HCT116 (cell line): Measurements from ENCODE around the gene CGN. TPM values are rescaled to one million over a fixed set of nuclear protein-coding genes. Genes with fewer than 3 reads are reported as not detected.

Experiments used
- ATAC-seq: fragments of 200-7000 bp; cut with Tn5 transposase; 2 replicates; pipeline ENCODE4 v1.9.1; 2020; ENCODE audit warnings: mild to moderate bottlenecking, moderate library complexity
- BruUV-seq: library from RNA; stranded (reverse); fragments of 400-500 nt; replicated peaks from 2 replicates; lab custom pipeline; 2021; lab: Mats Ljungman, UMichigan
- CTCF ChIA-PET: fragments of 300-600 bp; sonication (Branson Sonifier 250); formaldehyde crosslinking; loops from one replicate; lab custom pipeline; 2021; ENCODE audit warnings: antibody characterized with exemption; lab: Charles Lee
- POLR2A ChIA-PET: fragments of 300-600, 350-600 bp; sonication (Branson Sonifier 250); formaldehyde crosslinking; loops from one replicate; lab custom pipeline; 2021; ENCODE audit warnings: antibody characterized with exemption; lab: Charles Lee
- RAD21 ChIA-PET, 2 experiments: fragments of 300-600 bp; sonication (Branson Sonifier 250); formaldehyde crosslinking; loops; one replicate each; lab custom pipeline; 2023; ENCODE audit warnings: low total read pairs in 2 of 2; ENCODE audit not compliant: uncharacterized antibody in 2 of 2, unreplicated experiment in 2 of 2, low non-redundant PET in 1 of 2; lab: Charles Lee
- DNase-seq: peaks from one replicate; pipeline ENCODE4 v3.0.0-alpha.2; 2010; ENCODE audit warnings: low read depth, low spot score
- H2AFZ ChIP-seq: fragments of 200-600 bp; shearing (Covaris generic), sonication (generic); 2 replicates; pipeline ENCODE4 v1.6.1; 2017; ENCODE audit warnings: low read depth, mixed run types, mixed read lengths, antibody characterized with exemption, low read length; ENCODE audit not compliant: poor library complexity, severe bottlenecking
- H3K27ac ChIP-seq: 2 replicates; pipeline ENCODE4 v1.5.1; 2012; ENCODE audit warnings: low read depth, low read length
- H3K27me3 ChIP-seq: fragments of 200-600 bp; sonication (generic); 2 replicates; pipeline ENCODE4 v1.6.1; 2016; ENCODE audit warnings: mixed run types, low read length, mixed read lengths; ENCODE audit not compliant: insufficient read depth
- H3K36me3 ChIP-seq, 2 experiments: fragments of 200-500 bp in 1 of 2; fragments of 200-600 bp in 1 of 2; sonication (Bioruptor generic) in 1 of 2; sonication (generic) in 1 of 2; 2 replicates each; pipeline versions ENCODE4 v1.5.1 to v1.6.1; 2014 to 2016; ENCODE audit warnings: low read length in 2 of 2, inconsistent platforms in 1 of 2, mixed read lengths in 1 of 2, mixed run types in 1 of 2; ENCODE audit not compliant: insufficient read depth in 2 of 2, control insufficient read depth in 1 of 2
- H3K4me1 ChIP-seq, 2 experiments: fragments of 200-600 bp in 1 of 2; sonication (generic) in 1 of 2; 2 replicates each; pipeline versions ENCODE4 v1.5.1 to v1.6.1; 2012 to 2017; ENCODE audit warnings: low read length in 2 of 2, inconsistent platforms in 1 of 2, mild to moderate bottlenecking in 1 of 2, mixed read lengths in 1 of 2, mixed run types in 1 of 2, moderate library complexity in 1 of 2; ENCODE audit not compliant: insufficient read depth in 2 of 2, control insufficient read depth in 1 of 2
- H3K4me2 ChIP-seq: fragments of 200-600 bp; sonication (generic); 2 replicates; pipeline ENCODE4 v1.6.1; 2017; ENCODE audit warnings: mixed run types, low read length, mixed read lengths
- H3K4me3 ChIP-seq, 2 experiments: fragments of 200-600 bp in 1 of 2; sonication (generic) in 1 of 2; replicated peaks in 1 of 2; 2 replicates each; pipeline ENCODE4 v1.5.1; 2011 to 2016; ENCODE audit warnings: low read length in 2 of 2, control low read depth in 1 of 2, low read depth in 1 of 2, mild to moderate bottlenecking in 1 of 2, mixed read lengths in 1 of 2, mixed run types in 1 of 2
- H3K79me2 ChIP-seq: fragments of 200-600 bp; sonication (generic); 2 replicates; pipeline ENCODE4 v1.6.1; 2017; ENCODE audit warnings: mild to moderate bottlenecking, mixed run types, low read length, moderate library complexity, mixed read lengths; ENCODE audit not compliant: insufficient read depth
- H3K9ac ChIP-seq: fragments of 200-600 bp; sonication (generic); 2 replicates; pipeline ENCODE4 v1.6.1; 2016; ENCODE audit warnings: low read length, mixed read lengths
- H3K9me2 ChIP-seq: fragments of 200-600 bp; sonication (generic), shearing (Covaris generic); 2 replicates; pipeline ENCODE4 v1.6.1; 2017; ENCODE audit warnings: mixed run types, mild to moderate bottlenecking, moderate library complexity; ENCODE audit not compliant: insufficient read depth
- H3K9me3 ChIP-seq, 2 experiments: fragments of 200-500 bp in 1 of 2; fragments of 200-600 bp in 1 of 2; sonication (Bioruptor generic) in 1 of 2; sonication (generic) in 1 of 2; 2 replicates each; pipeline ENCODE4 v1.6.1; 2014 to 2017; ENCODE audit warnings: low read length in 2 of 2, mixed read lengths in 2 of 2, inconsistent platforms in 1 of 2, low read depth in 1 of 2, mild to moderate bottlenecking in 1 of 2, mixed run types in 1 of 2, moderate library complexity in 1 of 2; ENCODE audit not compliant: control insufficient read depth in 1 of 2, insufficient read depth in 1 of 2
- H4K20me1 ChIP-seq: fragments of 200-600 bp; sonication (generic), shearing (Covaris generic); 2 replicates; pipeline ENCODE4 v1.6.1; 2017; ENCODE audit warnings: mixed run types, mild to moderate bottlenecking, moderate library complexity; ENCODE audit not compliant: insufficient read depth
- CBX3 ChIP-seq: IDR thresholded peaks from 2 replicates; pipeline ENCODE4 v1.6.1; 2012; ENCODE audit warnings: low read depth
- CEBPB ChIP-seq: IDR thresholded peaks from 2 replicates; pipeline ENCODE4 v1.6.1; 2012; ENCODE audit warnings: low read depth
- EZH2 ChIP-seq: fragments of 200-600 bp; sonication (generic); IDR thresholded peaks from 2 replicates; pipeline ENCODE4 v1.6.1; 2017; ENCODE audit warnings: antibody characterized with exemption, mixed run types
- EZH2phosphoT487 ChIP-seq: fragments of 200-600 bp; IDR thresholded peaks from 2 replicates; pipeline ENCODE4 v1.6.1; 2018; ENCODE audit warnings: antibody characterized with exemption, borderline replicate concordance
- FOSL1 ChIP-seq: IDR thresholded peaks from 2 replicates; pipeline ENCODE4 v1.6.1; 2012; ENCODE audit warnings: low read depth
- MAX ChIP-seq: IDR thresholded peaks from 2 replicates; pipeline ENCODE4 v1.6.1; 2012
- REST ChIP-seq: IDR thresholded peaks from 2 replicates; pipeline ENCODE4 v1.6.1; 2012; ENCODE audit warnings: low read depth
- SRF ChIP-seq: IDR thresholded peaks from 2 replicates; pipeline ENCODE4 v1.6.1; 2012; ENCODE audit warnings: low read depth
- ZBTB33 ChIP-seq: IDR thresholded peaks from 2 replicates; pipeline ENCODE4 v1.6.1; 2011; ENCODE audit warnings: mild to moderate bottlenecking, low read length, moderate library complexity; ENCODE audit not compliant: insufficient replicate concordance; ENCODE audit errors: extremely low read depth
- intact Hi-C: fragments of 100-400 bp; cut with micrococcal nuclease; formaldehyde crosslinking; loops from 2 replicates; pipeline ENCODE4 v1.10.0; 2022
- total RNA-seq: library from RNA; stranded (reverse); gene quantifications from one replicate; pipeline ENCODE4 v1.2.1, GENCODE V29; 2021; ENCODE audit not compliant: unreplicated experiment

The CGN gene
- total RNA-seq, 1 experiment from 2014 or later = 19.7 TPM

GRCh38 chr1:151502035-151502700 lies 9.0 kb upstream of the CGN start:
- no peak for ATAC-seq
- intact Hi-C loops = no loop called here
- ChIA-PET RAD21 (no interaction called here), POLR2A (no interaction called here), CTCF (no interaction called here)
- H3K4me1 ChIP-seq = peaks cover 7 to 28% of the 10 kb centered on the region in 2 experiments
- no peaks in the 10 kb centered on the region for H3K79me2 ChIP-seq
- peak overlapping the region; percentile 25; the same call in 1 of the 2 replicates for H3K4me2 ChIP-seq
- no peak overlapping the region for H3K9ac ChIP-seq
- H3K9me2 ChIP-seq = no peaks in the 10 kb centered on the region
- H2AFZ ChIP-seq = peak overlapping the region; percentile 66
- no peak for DNase-seq
- BruUV-seq = no TSS peak
- no peaks in the 10 kb centered on the region for H3K9me3 ChIP-seq
- no peaks in the 10 kb centered on the region for H4K20me1 ChIP-seq
- H3K4me3 ChIP-seq = no peak overlapping the region
- H3K36me3 ChIP-seq = no peaks in the 10 kb centered on the region
- no peaks in the 10 kb centered on the region for H3K27me3 ChIP-seq
- H3K27ac ChIP-seq = no peak overlapping the region
- TF ChIP-seq SRF = no peak
- no peak for TF ChIP-seq MAX
- no peak for TF ChIP-seq FOSL1
- TF ChIP-seq EZH2 = no peak
- TF ChIP-seq ZBTB33 = no peak
- no peak for TF ChIP-seq CEBPB
- no peak for TF ChIP-seq CBX3
- TF ChIP-seq REST = no peak
- no peak for TF ChIP-seq EZH2phosphoT487
